ENCODE results near the gene ORC3.

The ORC3 gene

GRCh38 chr6:87671555-87672029 is 81.7 kb downstream of the ORC3 start:
- Histone ChIP-seq H3K9me3 (ENCODE audit: control insufficient read depth, insufficient read depth, low read depth, low read length) (no peaks in the 10 kb centered on the region), H3K4me3 (ENCODE audit: low read depth, low read length) (no peak overlapping the region), H3K27ac (ENCODE audit: extremely low read depth, low read depth, low read length) (no peak overlapping the region), H3K36me3 (ENCODE audit: control insufficient read depth in 2 of 2, insufficient read depth in 1 of 2, low read length in 2 of 2) (peaks cover 42 to 86% of the 10 kb centered on the region in 2 experiments), H3K4me1 (ENCODE audit: control insufficient read depth, insufficient read depth, low read length) (no peaks in the 10 kb centered on the region)
- TF ChIP-seq KLF17 (tag by site-specific recombination; IDR thresholded peaks at IDR 0.05) (no peak), MZF1 (tag by site-specific recombination; IDR thresholded peaks at IDR 0.05; ENCODE audit: borderline replicate concordance) (no peak), ZNF423 (tag by site-specific recombination; IDR thresholded peaks at IDR 0.05) (no peak), ZNF692 (tag by site-specific recombination; IDR thresholded peaks at IDR 0.05) (no peak), ZNF600 (tag by site-specific recombination; IDR thresholded peaks at IDR 0.05) (peak; percentile 79), PRDM10 (tag by site-specific recombination; IDR thresholded peaks at IDR 0.05) (no peak)
- POLR2A ChIA-PET, result interaction anchor here (0.6 kb wide), 1 partner anchor 82 kb away, joined by 6 read pairs; no protein-coding TSS in a partner anchor
- CTCF ChIA-PET, result no interaction called here

- Histone ChIP-seq H3K4me1 (ENCODE audit: control insufficient read depth, insufficient read depth, low read length) (no peaks in the 10 kb centered on the region), H3K36me3 (ENCODE audit: control insufficient read depth in 2 of 2, insufficient read depth in 1 of 2, low read length in 2 of 2) (peaks cover 49 to 87% of the 10 kb centered on the region in 2 experiments), H3K4me3 (ENCODE audit: low read depth, low read length) (no peak overlapping the region), H3K27ac (ENCODE audit: extremely low read depth, low read depth, low read length) (no peak overlapping the region), H3K9me3 (ENCODE audit: control insufficient read depth, insufficient read depth, low read depth, low read length) (no peaks in the 10 kb centered on the region)
- CTCF ChIA-PET, result interaction anchor here (0.7 kb wide), 1 partner anchor 15 kb away, joined by 4 read pairs; no protein-coding TSS in a partner anchor
- TF ChIP-seq ZNF623 (tag by site-specific recombination; IDR thresholded peaks at IDR 0.05), result no peak
- no peak for TF ChIP-seq SCRT2 (tag by site-specific recombination; IDR thresholded peaks at IDR 0.05)
- no peak for TF ChIP-seq ZNF302 (tag by site-specific recombination; IDR thresholded peaks at IDR 0.05; ENCODE audit: low read depth)
- TF ChIP-seq ZNF510 (tag by site-specific recombination; IDR thresholded peaks at IDR 0.05; ENCODE audit: insufficient replicate concordance), result no peak
- no peak for TF ChIP-seq ZNF114 (tag by site-specific recombination; IDR thresholded peaks at IDR 0.05)
- TF ChIP-seq ZNF37A (tag by site-specific recombination; IDR thresholded peaks at IDR 0.05), result no peak
- no peak for TF ChIP-seq ZNF549 (tag by site-specific recombination; IDR thresholded peaks at IDR 0.05)
- no peak for TF ChIP-seq ZNF174 (tag by site-specific recombination; IDR thresholded peaks at IDR 0.05)
- no peak for TF ChIP-seq ZNF140 (tag by site-specific recombination; IDR thresholded peaks at IDR 0.05)
- no peak for TF ChIP-seq ZNF654 (tag by site-specific recombination; IDR thresholded peaks at IDR 0.05; ENCODE audit: low read depth)
- no peak for TF ChIP-seq ZNF169 (tag by site-specific recombination; IDR thresholded peaks at IDR 0.05)
- no peak for TF ChIP-seq ZNF16 (tag by site-specific recombination; IDR thresholded peaks at IDR 0.05; ENCODE audit: low read depth)
- TF ChIP-seq BCL6B (tag by site-specific recombination; IDR thresholded peaks at IDR 0.05), result no peak
- no peak for TF ChIP-seq ZNF544 (tag by site-specific recombination; IDR thresholded peaks at IDR 0.05)
- no peak for TF ChIP-seq HOXA7 (CRISPR knock-in tag; IDR thresholded peaks at IDR 0.05; ENCODE audit: borderline replicate concordance)
- POLR2A ChIA-PET, result interaction anchor here (0.7 to 1.5 kb wide), 2 partner anchors 30 kb away, joined by 3 to 8 read pairs; partner anchors contain the start of gene AKIRIN2
Measured at GRCh38 chr6:87672641-87673040, 82.7 kb downstream of the ORC3 start.
